ENCODE measurements around the gene RANBP10. TPM values are rescaled to one million over a fixed set of nuclear protein-coding genes. Genes with fewer than 3 reads are reported as not detected.

Gene RANBP10
- total and polyA plus RNA-seq, 2 of the 13 experiments (the other 11 are each of a cell fraction or from before 2014, with no cell fraction given): 9.2 to 22.7 TPM

GRCh38 chr16:67807148-67807682 is 855 bp upstream of the RANBP10 start (continued):
- TF ChIP-seq ZBTB10 (CRISPR knock-in tag; IDR thresholded peaks at IDR 0.05; ENCODE audit: borderline replicate concordance) (no peak), ZNF720 (CRISPR knock-in tag; IDR thresholded peaks at IDR 0.05) (no peak), NFE2L1 (CRISPR knock-in tag; IDR thresholded peaks at IDR 0.05; ENCODE audit: borderline replicate concordance) (no peak), CSRNP1 (CRISPR knock-in tag; IDR thresholded peaks at IDR 0.05) (0 out of 2 replicates have a peak, but pooled peaks have one; percentile 42), SRSF9 (IDR thresholded peaks at IDR 0.05; ENCODE audit: borderline replicate concordance, insufficient read depth, low read depth, low read length, poor library complexity, severe bottlenecking) (no peak), ELF4 (CRISPR knock-in tag; IDR thresholded peaks at IDR 0.05; ENCODE audit: borderline replicate concordance) (no peak), CREM (IDR thresholded peaks at IDR 0.05) (no peak), CREM (CRISPR knock-in tag; IDR thresholded peaks at IDR 0.05) (no peak), KAT7 (CRISPR knock-in tag; IDR thresholded peaks at IDR 0.05; ENCODE audit: borderline replicate concordance) (no peak), FOXP4 (CRISPR knock-in tag; IDR thresholded peaks at IDR 0.05) (0 out of 2 replicates have a peak, but pooled peaks have one; percentile 14), ZNF768 (CRISPR knock-in tag; IDR thresholded peaks at IDR 0.05) (peak; percentile 66; the same call in 1 of the 2 replicates), ZBTB44 (CRISPR knock-in tag; IDR thresholded peaks at IDR 0.05) (no peak; the same call in 1 of the 2 replicates), MZF1 (CRISPR knock-in tag; IDR thresholded peaks at IDR 0.05; ENCODE audit: borderline replicate concordance) (peak; percentile 45; the same call in 1 of the 2 replicates), ZNF737 (CRISPR knock-in tag; IDR thresholded peaks at IDR 0.05; ENCODE audit: borderline replicate concordance) (no peak), NFATC3 (CRISPR knock-in tag; IDR thresholded peaks at IDR 0.05) (no peak), ZNF781 (CRISPR knock-in tag; IDR thresholded peaks at IDR 0.05; ENCODE audit: borderline replicate concordance, not compliant biosample characterization) (peak; percentile 21), AKAP8 (CRISPR knock-in tag; IDR thresholded peaks at IDR 0.05) (peak; percentile 59; the same call in 1 of the 2 replicates), THAP9 (CRISPR knock-in tag; IDR thresholded peaks at IDR 0.05; ENCODE audit: borderline replicate concordance) (no peak)

Measured in HepG2 (cell line).